ENCODE measurements around the gene UNCX.
"Not testable (repeated sequence)": the region's sequence is repeated elsewhere in the genome, so short reads cannot be mapped to it uniquely, and the experiment has no call there.

Gene UNCX

DNA sequence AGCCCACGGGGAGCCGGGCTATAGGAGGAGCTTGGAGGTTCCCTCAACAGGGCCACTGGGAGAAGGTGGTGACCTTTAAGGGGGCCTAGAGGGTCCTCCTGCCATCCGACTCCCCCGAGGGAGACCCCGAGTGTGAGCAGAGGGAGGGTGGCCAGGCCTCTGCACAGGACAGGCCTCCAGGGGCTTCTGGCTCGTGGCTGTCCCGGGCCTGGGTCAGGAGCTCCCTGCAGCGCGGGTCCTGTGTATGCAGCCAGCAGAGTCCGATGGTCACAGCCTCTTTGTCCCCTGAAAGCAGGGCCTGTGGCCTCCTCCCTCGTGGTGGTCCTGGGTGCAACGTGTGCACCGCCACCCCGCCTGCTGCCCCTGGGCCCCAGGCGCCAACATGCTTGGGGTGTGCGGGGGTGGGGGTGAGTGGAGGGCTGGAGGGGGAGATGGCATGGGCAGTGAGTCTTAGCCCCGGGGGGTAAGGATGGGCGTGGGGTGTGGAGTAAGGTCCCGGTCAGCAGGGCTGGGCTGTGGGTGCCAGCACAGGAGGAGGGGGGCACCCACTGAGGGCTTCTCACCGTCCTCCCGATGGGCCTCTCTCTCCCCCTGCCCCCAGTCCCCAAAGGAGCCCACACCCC is 27.1 kb downstream of the UNCX start:
- DNase-seq = no peak

- DNase-seq = no peak
Observed at GRCh38 chr7:1260244-1260635, 27.6 kb downstream of the UNCX start.

GRCh38 chr7:1261036-1261435 is 28.4 kb downstream of the UNCX start:
- not testable (repeated sequence) for DNase-seq

- DNase-seq = no peak
Observed at GRCh38 chr7:1262441-1262840, 29.8 kb downstream of the UNCX start.

DNA sequence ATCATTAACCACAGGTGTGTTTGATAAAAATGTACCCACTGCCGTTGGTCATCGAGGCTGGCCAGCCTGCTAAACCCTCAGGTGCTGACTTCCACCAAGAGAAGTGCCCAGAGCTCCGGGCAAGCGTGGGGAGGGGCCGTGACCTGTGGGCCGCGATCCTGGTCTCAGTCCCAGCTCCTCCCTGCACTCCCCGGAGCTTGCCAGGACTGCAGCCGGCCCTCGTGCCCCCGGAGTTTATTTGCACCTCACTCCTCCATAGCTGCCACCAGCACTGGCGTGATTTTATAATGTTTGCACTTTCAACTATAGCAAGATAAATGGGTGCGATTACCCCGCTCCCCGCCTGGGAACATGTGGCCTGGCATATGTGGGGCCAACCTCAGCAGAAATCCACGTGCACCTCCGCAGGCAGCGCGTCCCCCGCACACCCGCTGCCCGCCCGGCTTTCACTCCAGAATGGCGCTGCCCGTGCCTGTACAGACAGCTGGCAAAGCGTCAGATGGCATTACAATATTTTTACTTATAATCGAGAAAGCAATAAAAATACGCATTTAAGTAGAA is 30.8 kb downstream of the UNCX start:
- no peak for DNase-seq

GRCh38 chr7:1264345-1265280 is 31.9 kb downstream of the UNCX start:
- no peak for DNase-seq

DNA sequence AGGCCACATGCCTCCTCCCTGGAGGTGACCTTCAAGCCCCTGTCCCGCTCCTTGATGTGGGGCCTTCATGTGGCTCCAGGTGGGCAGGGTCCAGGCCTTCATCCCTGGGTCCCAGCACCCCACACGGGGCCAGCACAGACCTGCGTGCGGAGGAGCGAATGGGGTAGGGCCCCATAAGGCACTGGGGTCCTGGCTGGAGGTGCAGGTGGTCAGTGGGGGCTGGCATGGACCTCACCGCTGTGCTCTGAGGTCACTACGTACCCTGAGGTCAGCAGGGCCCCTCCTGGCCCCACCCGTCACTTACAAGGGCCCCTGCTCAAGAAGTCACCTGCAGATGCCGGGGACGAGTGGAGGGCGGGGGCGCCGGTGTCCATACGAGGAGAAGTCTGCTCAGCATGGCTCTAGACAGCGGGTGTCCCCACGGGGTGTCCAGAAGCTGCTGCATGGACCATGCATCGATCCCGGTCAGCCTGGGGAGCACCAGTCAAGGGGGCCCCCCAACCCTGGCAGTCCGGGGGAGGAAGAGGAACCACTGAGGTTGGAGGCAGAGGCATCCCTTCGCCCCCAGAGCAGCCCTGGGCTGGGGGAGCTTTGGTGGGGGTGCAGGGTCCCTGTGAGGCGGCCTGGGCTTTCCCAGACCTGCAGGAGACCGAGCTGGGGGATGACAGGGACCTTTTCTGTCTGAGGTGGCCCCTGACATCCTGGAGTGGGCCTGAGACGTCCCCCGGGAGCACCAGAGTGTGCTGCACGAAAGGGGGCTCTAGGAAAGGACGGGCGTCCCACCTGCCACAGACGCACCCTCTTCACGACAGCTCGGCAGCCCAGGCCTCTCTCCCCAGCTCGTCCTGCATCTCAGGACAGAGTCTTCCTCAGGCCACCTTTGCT is 34.6 kb downstream of the UNCX start:
- DNase-seq = no peak

GRCh38 chr7:1268076-1268815 is 35.6 kb downstream of the UNCX start:
- no peak for DNase-seq

DNA sequence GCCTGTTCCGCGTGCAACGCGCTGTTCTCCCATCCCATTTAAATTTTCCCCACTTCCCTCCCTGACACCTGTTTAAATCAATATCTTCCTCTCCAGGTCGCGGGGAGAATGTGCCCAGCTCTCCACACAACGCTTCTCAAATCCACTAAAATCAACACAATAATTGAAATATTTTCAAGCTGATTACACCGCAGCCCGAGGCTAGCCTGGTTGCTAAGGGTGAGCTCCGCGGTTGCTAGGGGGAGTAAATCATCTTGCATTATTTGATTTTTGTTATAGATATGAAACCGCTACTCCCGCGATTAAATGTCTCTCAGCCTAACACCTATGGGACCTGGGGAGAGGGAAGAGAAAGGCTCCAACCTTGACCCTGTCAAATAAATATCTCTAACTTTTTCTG is 36.2 kb downstream of the UNCX start:
- no peak for DNase-seq

DNA sequence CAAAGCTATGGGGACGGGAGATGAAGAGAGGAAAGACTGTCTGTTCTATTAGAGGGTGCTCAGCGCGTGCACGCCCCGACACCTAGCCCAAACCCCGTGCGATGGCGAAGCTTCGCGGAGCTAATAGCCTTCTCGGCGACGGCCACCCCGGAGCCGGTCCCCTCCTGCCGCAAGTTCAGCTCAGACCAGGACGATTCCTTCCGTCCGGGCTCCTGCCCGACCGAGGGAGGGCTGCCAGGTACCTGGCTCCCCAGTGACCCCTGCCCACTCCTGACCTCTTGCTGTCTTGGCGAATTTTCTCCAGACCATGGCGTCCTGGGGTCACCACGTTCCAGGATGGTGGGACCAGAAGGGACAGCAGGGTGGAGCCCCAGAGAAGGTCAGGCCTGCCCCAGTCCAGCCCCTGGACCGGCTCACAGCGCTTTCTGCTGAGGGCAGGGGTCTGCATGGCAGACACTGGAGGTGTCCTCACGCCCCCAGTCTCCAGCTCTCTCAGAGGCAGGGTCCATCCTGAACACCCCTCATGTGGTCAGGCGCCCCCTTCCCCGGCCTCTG is 36.7 kb downstream of the UNCX start:
- DNase-seq = no peak

DNA sequence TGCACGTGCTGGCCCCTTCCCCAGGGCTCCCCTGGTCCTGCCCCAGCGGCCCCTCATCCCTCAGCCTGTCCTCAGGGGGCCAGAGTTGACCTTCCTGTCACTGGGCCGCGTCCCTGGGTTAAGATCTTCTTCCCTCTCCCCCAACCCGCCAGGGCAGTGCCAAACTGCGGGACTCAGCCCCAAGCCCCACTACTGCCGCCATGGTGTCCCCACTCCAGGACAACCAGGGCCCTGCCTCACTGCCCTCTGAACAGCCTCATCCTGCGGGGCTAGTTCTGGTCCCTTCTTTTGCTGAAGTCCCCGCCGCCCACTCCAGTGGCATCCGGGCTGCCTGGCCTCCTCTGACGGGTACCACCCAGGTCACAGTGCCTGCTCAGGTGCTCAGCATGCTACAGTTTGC is 37.5 kb downstream of the UNCX start:
- no peak for DNase-seq

DNA sequence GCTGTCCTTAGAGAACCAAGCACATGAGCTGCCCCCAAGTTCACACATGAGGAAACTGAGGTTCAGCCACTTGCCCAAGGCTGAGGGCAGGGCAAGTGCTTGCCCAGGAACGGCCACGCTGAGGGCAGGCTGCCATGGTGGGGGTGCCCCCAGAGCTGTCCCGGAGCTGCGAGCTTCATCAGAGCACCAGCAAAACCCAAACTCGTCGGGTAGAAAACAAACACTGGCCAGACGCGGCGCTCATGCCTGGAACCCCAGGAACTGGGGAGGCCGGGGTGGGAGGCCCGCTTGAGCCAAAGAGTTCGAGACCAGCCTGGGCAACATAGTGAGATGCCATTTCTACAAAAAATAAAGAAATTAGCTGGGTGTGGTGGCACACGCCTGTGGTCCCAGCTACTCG is 38.4 kb downstream of the UNCX start:
- DNase-seq = no peak

- DNase-seq = no peak
Observed at GRCh38 chr7:1271656-1272055, 39.0 kb downstream of the UNCX start.

GRCh38 chr7:1272136-1272535 is 39.5 kb downstream of the UNCX start:
- DNase-seq = not testable (repeated sequence)

- DNase-seq = no peak
Observed at GRCh38 chr7:1274121-1274875, 41.6 kb downstream of the UNCX start.

GRCh38 chr7:1274876-1275375 is 42.3 kb downstream of the UNCX start:
- no peak for DNase-seq

GRCh38 chr7:1275451-1276381 is 43.0 kb downstream of the UNCX start:
- no peak for DNase-seq

- no peak for DNase-seq
Observed at GRCh38 chr7:1276626-1277175, 44.0 kb downstream of the UNCX start.

DNA sequence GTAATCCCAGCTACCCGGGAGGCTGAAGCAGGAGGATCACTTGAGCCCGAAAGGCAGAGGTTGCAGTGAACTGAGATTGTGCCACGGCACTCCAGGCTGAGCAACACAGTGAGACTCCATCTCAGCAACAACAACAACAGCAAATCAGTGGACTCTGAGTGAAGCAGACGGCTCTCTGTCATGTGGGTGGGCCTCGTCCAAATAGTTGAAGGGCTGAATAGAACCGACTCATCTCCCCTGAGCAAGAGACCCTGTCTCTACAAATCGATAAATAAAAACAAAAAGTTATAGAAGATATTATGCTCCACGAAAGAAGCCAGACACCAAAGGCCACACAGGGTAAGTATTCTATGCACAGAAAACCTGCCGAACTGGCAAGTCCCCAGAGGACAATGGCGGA is 45.9 kb downstream of the UNCX start:
- DNase-seq = no peak
